ENCODE measurements around the gene DOLK.

DNA sequence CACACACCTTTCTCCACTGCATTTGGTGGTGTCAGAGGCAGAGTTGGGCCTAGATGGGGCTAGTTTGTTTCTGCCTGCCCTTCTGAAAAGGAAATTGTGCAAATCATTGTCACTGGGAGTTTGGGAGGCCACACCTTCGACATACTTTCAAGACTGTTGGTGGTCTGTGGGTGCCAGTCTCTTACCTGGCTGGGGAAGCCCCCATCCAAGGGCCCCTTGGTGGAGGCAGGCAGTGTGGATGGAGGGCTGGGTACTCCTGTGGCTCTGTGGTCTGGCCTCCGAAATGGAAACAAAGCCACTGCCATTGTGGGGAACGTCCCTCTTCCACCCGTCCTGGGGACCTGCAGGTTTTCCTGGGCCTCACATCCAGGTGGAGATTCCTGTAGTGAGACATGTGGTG is 37.5 kb downstream of the DOLK start:
- TF ChIP-seq, protein P1, sequence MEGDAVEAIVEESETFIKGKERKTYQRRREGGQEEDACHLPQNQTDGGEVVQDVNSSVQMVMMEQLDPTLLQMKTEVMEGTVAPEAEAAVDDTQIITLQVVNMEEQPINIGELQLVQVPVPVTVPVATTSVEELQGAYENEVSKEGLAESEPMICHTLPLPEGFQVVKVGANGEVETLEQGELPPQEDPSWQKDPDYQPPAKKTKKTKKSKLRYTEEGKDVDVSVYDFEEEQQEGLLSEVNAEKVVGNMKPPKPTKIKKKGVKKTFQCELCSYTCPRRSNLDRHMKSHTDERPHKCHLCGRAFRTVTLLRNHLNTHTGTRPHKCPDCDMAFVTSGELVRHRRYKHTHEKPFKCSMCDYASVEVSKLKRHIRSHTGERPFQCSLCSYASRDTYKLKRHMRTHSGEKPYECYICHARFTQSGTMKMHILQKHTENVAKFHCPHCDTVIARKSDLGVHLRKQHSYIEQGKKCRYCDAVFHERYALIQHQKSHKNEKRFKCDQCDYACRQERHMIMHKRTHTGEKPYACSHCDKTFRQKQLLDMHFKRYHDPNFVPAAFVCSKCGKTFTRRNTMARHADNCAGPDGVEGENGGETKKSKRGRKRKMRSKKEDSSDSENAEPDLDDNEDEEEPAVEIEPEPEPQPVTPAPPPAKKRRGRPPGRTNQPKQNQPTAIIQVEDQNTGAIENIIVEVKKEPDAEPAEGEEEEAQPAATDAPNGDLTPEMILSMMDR (conservative IDR thresholded peaks at IDR 0.05 in 1 of 2, IDR thresholded peaks at IDR 0.05 in 1 of 2; ENCODE audit: extremely low read depth in 1 of 2, insufficient read depth in 1 of 2, low read depth in 1 of 2, low read length in 2 of 2): no peak
- TF ChIP-seq EZH2 (IDR thresholded peaks at IDR 0.05; ENCODE audit: borderline replicate concordance, low read length): no peak
